Measurements from ENCODE around the gene C6orf89. TPM values are rescaled to one million over a fixed set of nuclear protein-coding genes. Genes with fewer than 3 reads are reported as not detected.

The C6orf89 gene
- total and polyA plus RNA-seq, 4 donors, result 22.9 to 59.5 (median 39.4) TPM

- no peak for ATAC-seq (ENCODE audit: insufficient read depth, low FRiP score)
- H3K4me3 ChIP-seq, result no peak overlapping the region
- H3K27me3 ChIP-seq (ENCODE audit: control insufficient read depth in 3 of 3, insufficient read depth in 3 of 3, low read length in 2 of 3), result no peaks in the 10 kb centered on the region
- H3K4me1 ChIP-seq (ENCODE audit: control insufficient read depth in 5 of 5, insufficient read depth in 5 of 5, low read length in 5 of 5), result peaks cover 6 to 16% (median 12%) of the 10 kb centered on the region in 5 donors
- H3K9ac ChIP-seq (ENCODE audit: insufficient read depth in 1 of 2, low read length in 2 of 2), result peak overlapping the region in 1 of 2 donors; percentile 5
- peaks cover 8 to 17% (median 11%) of the 10 kb centered on the region in 4 donors for H3K36me3 ChIP-seq (ENCODE audit: control insufficient read depth in 4 of 4, insufficient read depth in 4 of 4, low read length in 4 of 4)
- H3K9me3 ChIP-seq (ENCODE audit: control insufficient read depth in 4 of 4, insufficient read depth in 3 of 4, low read length in 3 of 4), result no peaks in the 10 kb centered on the region
- TF ChIP-seq, protein P1, sequence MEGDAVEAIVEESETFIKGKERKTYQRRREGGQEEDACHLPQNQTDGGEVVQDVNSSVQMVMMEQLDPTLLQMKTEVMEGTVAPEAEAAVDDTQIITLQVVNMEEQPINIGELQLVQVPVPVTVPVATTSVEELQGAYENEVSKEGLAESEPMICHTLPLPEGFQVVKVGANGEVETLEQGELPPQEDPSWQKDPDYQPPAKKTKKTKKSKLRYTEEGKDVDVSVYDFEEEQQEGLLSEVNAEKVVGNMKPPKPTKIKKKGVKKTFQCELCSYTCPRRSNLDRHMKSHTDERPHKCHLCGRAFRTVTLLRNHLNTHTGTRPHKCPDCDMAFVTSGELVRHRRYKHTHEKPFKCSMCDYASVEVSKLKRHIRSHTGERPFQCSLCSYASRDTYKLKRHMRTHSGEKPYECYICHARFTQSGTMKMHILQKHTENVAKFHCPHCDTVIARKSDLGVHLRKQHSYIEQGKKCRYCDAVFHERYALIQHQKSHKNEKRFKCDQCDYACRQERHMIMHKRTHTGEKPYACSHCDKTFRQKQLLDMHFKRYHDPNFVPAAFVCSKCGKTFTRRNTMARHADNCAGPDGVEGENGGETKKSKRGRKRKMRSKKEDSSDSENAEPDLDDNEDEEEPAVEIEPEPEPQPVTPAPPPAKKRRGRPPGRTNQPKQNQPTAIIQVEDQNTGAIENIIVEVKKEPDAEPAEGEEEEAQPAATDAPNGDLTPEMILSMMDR (IDR thresholded peaks at IDR 0.05; ENCODE audit: control extremely low read depth, extremely low read depth), result no peak
- WGBS, 2 donors, result 81 to 86% methylated on average over 2 of the region's 2 CpGs
- no peak for DNase-seq
- H3K27ac ChIP-seq (ENCODE audit: low read depth in 1 of 2, low read length in 1 of 2), result peak overlapping the region; percentile 52 to 61
Measured at GRCh38 chr6:36908747-36909146, 23.0 kb downstream of the C6orf89 start.

GRCh38 chr6:36912030-36912454, 26.3 kb downstream of the C6orf89 start:
- TF ChIP-seq, protein P1 (IDR thresholded peaks at IDR 0.05; ENCODE audit: control extremely low read depth, extremely low read depth), result no peak
- no peaks in the 10 kb centered on the region for H3K27me3 ChIP-seq (ENCODE audit: control insufficient read depth in 3 of 3, insufficient read depth in 3 of 3, low read length in 2 of 3)
- WGBS, 2 donors, result 25 to 52% methylated on average over 4 of the region's 4 CpGs
- H3K36me3 ChIP-seq (ENCODE audit: control insufficient read depth in 4 of 4, insufficient read depth in 4 of 4, low read length in 4 of 4), result peaks cover 11 to 34% (median 21%) of the 10 kb centered on the region in 4 donors
- ATAC-seq (ENCODE audit: insufficient read depth, low FRiP score) (no peak), DNase-seq (no peak)
- no peak overlapping the region for H3K27ac ChIP-seq (ENCODE audit: low read depth in 1 of 2, low read length in 1 of 2)
- H3K9me3 ChIP-seq (ENCODE audit: control insufficient read depth in 4 of 4, insufficient read depth in 3 of 4, low read length in 3 of 4), result no peaks in the 10 kb centered on the region
- no peak overlapping the region for H3K9ac ChIP-seq (ENCODE audit: insufficient read depth in 1 of 2, low read length in 2 of 2)
- peaks cover 4 to 9% (median 7%) of the 10 kb centered on the region in 5 donors for H3K4me1 ChIP-seq (ENCODE audit: control insufficient read depth in 5 of 5, insufficient read depth in 5 of 5, low read length in 5 of 5)
- no peak overlapping the region for H3K4me3 ChIP-seq

GRCh38 chr6:36912586-36912985, 26.8 kb downstream of the C6orf89 start:
- no peak overlapping the region for H3K9ac ChIP-seq (ENCODE audit: insufficient read depth in 1 of 2, low read length in 2 of 2)
- 32 to 55% methylated on average over 8 of the region's 8 CpGs for WGBS, 2 donors
- ATAC-seq (ENCODE audit: insufficient read depth, low FRiP score), result no peak
- no peaks in the 10 kb centered on the region for H3K9me3 ChIP-seq (ENCODE audit: control insufficient read depth in 4 of 4, insufficient read depth in 3 of 4, low read length in 3 of 4)
- peaks cover 4 to 12% (median 7%) of the 10 kb centered on the region in 5 donors for H3K4me1 ChIP-seq (ENCODE audit: control insufficient read depth in 5 of 5, insufficient read depth in 5 of 5, low read length in 5 of 5)
- no peak overlapping the region for H3K27ac ChIP-seq (ENCODE audit: low read depth in 1 of 2, low read length in 1 of 2)
- no peaks in the 10 kb centered on the region for H3K27me3 ChIP-seq (ENCODE audit: control insufficient read depth in 3 of 3, insufficient read depth in 3 of 3, low read length in 2 of 3)
- TF ChIP-seq, protein P1 (IDR thresholded peaks at IDR 0.05; ENCODE audit: control extremely low read depth, extremely low read depth), result no peak
- H3K4me3 ChIP-seq, result no peak overlapping the region
- peaks cover 14 to 38% (median 21%) of the 10 kb centered on the region in 4 donors for H3K36me3 ChIP-seq (ENCODE audit: control insufficient read depth in 4 of 4, insufficient read depth in 4 of 4, low read length in 4 of 4)
- no peak for DNase-seq

- 72 to 77% methylated on average over 4 of the region's 4 CpGs for WGBS, 2 donors
- TF ChIP-seq, protein P1 (IDR thresholded peaks at IDR 0.05; ENCODE audit: control extremely low read depth, extremely low read depth), result no peak
- Histone ChIP-seq H3K9me3 (ENCODE audit: control insufficient read depth in 4 of 4, insufficient read depth in 3 of 4, low read length in 3 of 4) (no peaks in the 10 kb centered on the region), H3K36me3 (ENCODE audit: control insufficient read depth in 4 of 4, insufficient read depth in 4 of 4, low read length in 4 of 4) (peaks cover 14 to 38% (median 22%) of the 10 kb centered on the region in 4 donors), H3K4me3 (no peak overlapping the region), H3K4me1 (ENCODE audit: control insufficient read depth in 5 of 5, insufficient read depth in 5 of 5, low read length in 5 of 5) (peaks cover 0 to 16% (median 6%) of the 10 kb centered on the region in 5 donors), H3K27me3 (ENCODE audit: control insufficient read depth in 3 of 3, insufficient read depth in 3 of 3, low read length in 2 of 3) (no peaks in the 10 kb centered on the region), H3K9ac (ENCODE audit: insufficient read depth in 1 of 2, low read length in 2 of 2) (no peak overlapping the region), H3K27ac (ENCODE audit: low read depth in 1 of 2, low read length in 1 of 2) (no peak overlapping the region)
- ATAC-seq (ENCODE audit: insufficient read depth, low FRiP score) (no peak), DNase-seq (no peak)
Measured at GRCh38 chr6:36913082-36913481, 27.3 kb downstream of the C6orf89 start.
